IPS DF 4.7 (cell line): ENCODE measurements around the gene SNX9.
"Not testable (repeated sequence)": the region's sequence is repeated elsewhere in the genome, so short reads cannot be mapped to it uniquely, and the experiment has no call there.

Experiments
- DNase-seq: peaks from one replicate; pipeline ENCODE4 v3.0.0-alpha.2; 2013; ENCODE audit warnings: low spot score; ENCODE audit errors: extremely low read depth

The SNX9 gene

GRCh38 chr6:157855325-157855724 lies 32.3 kb downstream of the SNX9 start:
- DNase-seq, result no peak

GRCh38 chr6:157855804-157856203 lies 32.8 kb downstream of the SNX9 start:
- not testable (repeated sequence) for DNase-seq

- DNase-seq, result not testable (repeated sequence)
Measured at GRCh38 chr6:157858664-157859063, 35.6 kb downstream of the SNX9 start.

- no peak for DNase-seq
Measured at GRCh38 chr6:157859775-157860504, 36.9 kb downstream of the SNX9 start.

- no peak for DNase-seq
Measured at GRCh38 chr6:157860505-157860991, 37.5 kb downstream of the SNX9 start.

GRCh38 chr6:157861184-157861583 lies 38.1 kb downstream of the SNX9 start:
- DNase-seq, result no peak

- no peak for DNase-seq
Measured at GRCh38 chr6:157861814-157862213, 38.8 kb downstream of the SNX9 start.

- no peak for DNase-seq
Measured at GRCh38 chr6:157862706-157863105, 39.7 kb downstream of the SNX9 start.

- DNase-seq, result no peak
Measured at GRCh38 chr6:157864185-157864761, 41.2 kb downstream of the SNX9 start.

GRCh38 chr6:157865249-157865648 lies 42.2 kb downstream of the SNX9 start:
- no peak for DNase-seq

- DNase-seq, result no peak
Measured at GRCh38 chr6:157867155-157867559, 44.1 kb downstream of the SNX9 start.

GRCh38 chr6:157867981-157868380 lies 44.9 kb downstream of the SNX9 start:
- no peak for DNase-seq

GRCh38 chr6:157868835-157869234 lies 45.8 kb downstream of the SNX9 start:
- no peak for DNase-seq

- no peak for DNase-seq
Measured at GRCh38 chr6:157869673-157870302, 46.7 kb downstream of the SNX9 start.

GRCh38 chr6:157873735-157874344 lies 50.8 kb downstream of the SNX9 start:
- DNase-seq, result peak; percentile 46

GRCh38 chr6:157877149-157877548 lies 54.1 kb downstream of the SNX9 start:
- DNase-seq, result no peak

- DNase-seq, result no peak
Measured at GRCh38 chr6:157877573-157878438, 54.8 kb downstream of the SNX9 start.

GRCh38 chr6:157879034-157879872 lies 56.2 kb downstream of the SNX9 start:
- DNase-seq, result peak; percentile 9

- no peak for DNase-seq
Measured at GRCh38 chr6:157879873-157880254, 56.8 kb downstream of the SNX9 start.

GRCh38 chr6:157880534-157880933 lies 57.5 kb downstream of the SNX9 start:
- no peak for DNase-seq
